Suppressor macrophage treated with lipopolysaccharide for 4 hours (primary cell): ENCODE data around the gene MCUB.
"Not testable (repeated sequence)": the region's sequence is repeated elsewhere in the genome, so short reads cannot be mapped to it uniquely, and the experiment has no call there.

Source experiments
- DNase-seq: peaks from one replicate; pipeline ENCODE4 v3.0.0-alpha.2; 2020

MCUB gene

GRCh38 chr4:109559983-109560686, at the start of gene MCUB:
MCUB (plus strand) TSS chr4:109560246; CDS start chr4:109560338, 92 bp downstream.
- DNase-seq, result peak; percentile 93

- DNase-seq, result no peak
Measured at GRCh38 chr4:109510687-109511086, 49.4 kb upstream of the MCUB start.

- DNase-seq, result no peak
Measured at GRCh38 chr4:109511414-109511813, 48.6 kb upstream of the MCUB start.

- DNase-seq, result not testable (repeated sequence)
Measured at GRCh38 chr4:109513368-109513767, 46.7 kb upstream of the MCUB start.

- DNase-seq, result no peak
Measured at GRCh38 chr4:109532182-109532581, 27.9 kb upstream of the MCUB start.

- no peak for DNase-seq
Measured at GRCh38 chr4:109545401-109545800, 14.6 kb upstream of the MCUB start.

- no peak for DNase-seq
Measured at GRCh38 chr4:109547394-109547793, 12.7 kb upstream of the MCUB start.

GRCh38 chr4:109548655-109549054, 11.4 kb upstream of the MCUB start:
- DNase-seq, result peak; percentile 88

GRCh38 chr4:109552237-109552636, 7.8 kb upstream of the MCUB start:
- no peak for DNase-seq

- DNase-seq, result no peak
Measured at GRCh38 chr4:109553130-109553529, 6.9 kb upstream of the MCUB start.

GRCh38 chr4:109554971-109555370, 5.1 kb upstream of the MCUB start:
- DNase-seq, result no peak

GRCh38 chr4:109557433-109557832, 2.6 kb upstream of the MCUB start:
- no peak for DNase-seq

- DNase-seq, result not testable (repeated sequence)
Measured at GRCh38 chr4:109558095-109558494, 2.0 kb upstream of the MCUB start.

GRCh38 chr4:109559625-109559982, 442 bp upstream of the MCUB start:
- no peak for DNase-seq

- DNase-seq, result peak; percentile 79
Measured at GRCh38 chr4:109560687-109561461, 828 bp downstream of the MCUB start.

GRCh38 chr4:109562457-109563239, 2.6 kb downstream of the MCUB start:
- no peak for DNase-seq

GRCh38 chr4:109571494-109571893, 11.4 kb downstream of the MCUB start:
- peak; percentile 8 for DNase-seq

- no peak for DNase-seq
Measured at GRCh38 chr4:109572154-109572553, 12.1 kb downstream of the MCUB start.

- DNase-seq, result peak; percentile 30
Measured at GRCh38 chr4:109574443-109574850, 14.4 kb downstream of the MCUB start.

- no peak for DNase-seq
Measured at GRCh38 chr4:109574931-109575804, 15.1 kb downstream of the MCUB start.

GRCh38 chr4:109576462-109576861, 16.4 kb downstream of the MCUB start:
- DNase-seq, result peak; percentile 43

GRCh38 chr4:109578846-109579245, 18.8 kb downstream of the MCUB start:
- DNase-seq, result no peak

- DNase-seq, result not testable (repeated sequence)
Measured at GRCh38 chr4:109579997-109580396, 20.0 kb downstream of the MCUB start.
